Coronary artery (tissue), 2 donors: ENCODE measurements around the gene MYO7B.

Experiments used
- DNase-seq: peaks from one replicate; pipeline ENCODE4 v3.0.0-alpha.2; 2017; ENCODE audit warnings: low spot score
- H3K27ac ChIP-seq, 2 donors: fragments of 200-600 bp; sonication (generic); one replicate each; pipeline ENCODE4 v1.5.1; 2016 to 2019
- H3K4me3 ChIP-seq: fragments of 200-600 bp; sonication (generic); 2 replicates; pipeline ENCODE4 v1.5.1; 2016; ENCODE audit warnings: mild to moderate bottlenecking, moderate library complexity
- TF ChIP-seq, protein P1 (sequence below): fragments of 200-600 bp; sonication (generic); IDR thresholded peaks from one replicate; pipeline ENCODE4 v1.5.1; 2019; ENCODE audit warnings: antibody characterized with exemption

MYO7B gene

DNA sequence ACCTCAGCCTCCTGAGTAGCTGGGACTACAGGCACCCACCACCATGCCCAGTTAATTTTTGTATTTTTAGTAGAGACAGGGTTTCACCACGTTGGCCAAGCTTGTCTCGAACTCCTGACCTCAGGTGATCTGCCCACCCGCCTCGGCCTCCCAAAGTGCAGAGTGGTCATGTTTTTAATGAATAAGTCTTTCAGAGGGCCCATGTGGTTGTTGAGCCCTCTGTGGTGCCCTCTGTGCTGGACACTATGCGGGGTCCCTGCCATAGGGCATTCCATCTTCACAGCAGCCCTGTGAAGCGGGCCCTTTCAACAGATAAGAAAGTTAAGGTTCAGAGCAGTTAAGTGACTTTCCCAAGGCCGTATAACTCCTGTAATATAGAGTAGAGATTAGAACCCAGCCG, 25.9 kb downstream of the MYO7B start:
- no peak overlapping the region for H3K4me3 ChIP-seq
- no peak overlapping the region for H3K27ac ChIP-seq
- TF ChIP-seq, protein P1, sequence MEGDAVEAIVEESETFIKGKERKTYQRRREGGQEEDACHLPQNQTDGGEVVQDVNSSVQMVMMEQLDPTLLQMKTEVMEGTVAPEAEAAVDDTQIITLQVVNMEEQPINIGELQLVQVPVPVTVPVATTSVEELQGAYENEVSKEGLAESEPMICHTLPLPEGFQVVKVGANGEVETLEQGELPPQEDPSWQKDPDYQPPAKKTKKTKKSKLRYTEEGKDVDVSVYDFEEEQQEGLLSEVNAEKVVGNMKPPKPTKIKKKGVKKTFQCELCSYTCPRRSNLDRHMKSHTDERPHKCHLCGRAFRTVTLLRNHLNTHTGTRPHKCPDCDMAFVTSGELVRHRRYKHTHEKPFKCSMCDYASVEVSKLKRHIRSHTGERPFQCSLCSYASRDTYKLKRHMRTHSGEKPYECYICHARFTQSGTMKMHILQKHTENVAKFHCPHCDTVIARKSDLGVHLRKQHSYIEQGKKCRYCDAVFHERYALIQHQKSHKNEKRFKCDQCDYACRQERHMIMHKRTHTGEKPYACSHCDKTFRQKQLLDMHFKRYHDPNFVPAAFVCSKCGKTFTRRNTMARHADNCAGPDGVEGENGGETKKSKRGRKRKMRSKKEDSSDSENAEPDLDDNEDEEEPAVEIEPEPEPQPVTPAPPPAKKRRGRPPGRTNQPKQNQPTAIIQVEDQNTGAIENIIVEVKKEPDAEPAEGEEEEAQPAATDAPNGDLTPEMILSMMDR = no peak
- no peak for DNase-seq

DNA sequence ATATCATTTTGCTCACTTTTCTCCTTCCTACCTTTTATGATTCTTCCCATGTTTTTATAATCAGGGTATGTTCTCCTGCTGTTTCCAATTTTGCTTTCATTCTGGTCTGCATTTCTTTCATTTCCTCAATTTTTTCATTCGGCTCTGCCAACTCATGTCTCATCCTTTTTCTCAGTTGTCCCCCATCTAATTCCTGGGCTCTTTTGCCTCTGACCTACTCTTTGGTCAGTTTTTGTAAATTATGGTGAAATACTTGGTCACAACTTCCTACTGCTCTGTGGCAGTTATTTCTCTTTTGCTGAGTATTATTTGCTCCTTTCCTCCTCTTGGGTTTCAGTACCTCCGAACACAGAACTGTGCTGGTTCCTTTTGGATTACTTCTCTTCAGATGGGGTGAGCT, 27.5 kb downstream of the MYO7B start:
- no peak overlapping the region for H3K4me3 ChIP-seq
- TF ChIP-seq, protein P1 = no peak
- DNase-seq = no peak
- no peak overlapping the region for H3K27ac ChIP-seq

DNA sequence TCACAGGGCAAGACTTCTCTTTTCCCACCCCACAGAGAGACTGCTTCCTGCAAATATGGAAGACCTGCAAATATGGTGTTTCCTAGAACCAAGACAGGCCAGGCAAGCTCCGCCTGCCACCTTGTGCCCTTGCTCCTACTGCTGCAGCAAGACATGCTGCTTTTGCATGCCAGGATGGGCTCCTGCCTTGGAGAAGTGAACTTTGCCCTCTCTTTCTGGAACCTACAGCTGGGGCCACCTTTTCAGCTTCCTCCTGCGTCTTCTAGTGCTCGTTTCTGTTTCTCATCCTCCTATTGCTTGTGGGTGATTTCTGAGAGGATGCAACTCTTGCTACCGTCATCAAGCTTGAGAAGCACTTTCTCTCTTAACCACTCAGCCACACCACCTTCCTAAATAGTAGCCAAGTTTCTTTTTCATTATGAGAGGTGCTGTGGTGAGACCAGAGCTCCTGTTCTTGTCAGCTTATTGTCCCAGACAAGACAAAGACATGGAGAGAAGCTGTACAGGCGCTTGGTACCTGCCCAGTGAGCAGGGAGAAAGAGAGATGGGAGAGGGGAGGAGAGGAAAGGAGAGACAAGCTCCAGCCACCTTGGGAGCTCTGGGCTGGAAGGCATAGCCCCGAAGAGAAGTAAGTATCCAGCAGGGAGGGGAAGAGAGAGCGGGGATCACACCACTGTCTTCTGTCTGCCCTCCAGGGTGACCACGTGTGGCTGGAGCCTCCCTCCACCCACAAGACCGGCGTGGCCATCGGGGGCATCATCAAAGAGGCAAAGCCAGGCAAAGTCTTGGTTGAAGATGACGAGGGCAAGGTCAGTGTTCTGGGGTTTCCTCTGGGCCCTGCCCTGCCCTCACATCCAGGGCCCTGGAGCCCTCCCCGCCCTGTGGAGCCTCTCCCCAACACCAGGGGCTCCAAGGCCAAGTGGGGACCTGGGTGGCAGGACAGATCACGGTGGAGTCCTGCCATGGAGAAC, 28.3 kb downstream of the MYO7B start:
- Histone ChIP-seq H3K4me3 (no peak overlapping the region), H3K27ac (no peak overlapping the region)
- no peak for DNase-seq
- TF ChIP-seq, protein P1 = no peak

DNA sequence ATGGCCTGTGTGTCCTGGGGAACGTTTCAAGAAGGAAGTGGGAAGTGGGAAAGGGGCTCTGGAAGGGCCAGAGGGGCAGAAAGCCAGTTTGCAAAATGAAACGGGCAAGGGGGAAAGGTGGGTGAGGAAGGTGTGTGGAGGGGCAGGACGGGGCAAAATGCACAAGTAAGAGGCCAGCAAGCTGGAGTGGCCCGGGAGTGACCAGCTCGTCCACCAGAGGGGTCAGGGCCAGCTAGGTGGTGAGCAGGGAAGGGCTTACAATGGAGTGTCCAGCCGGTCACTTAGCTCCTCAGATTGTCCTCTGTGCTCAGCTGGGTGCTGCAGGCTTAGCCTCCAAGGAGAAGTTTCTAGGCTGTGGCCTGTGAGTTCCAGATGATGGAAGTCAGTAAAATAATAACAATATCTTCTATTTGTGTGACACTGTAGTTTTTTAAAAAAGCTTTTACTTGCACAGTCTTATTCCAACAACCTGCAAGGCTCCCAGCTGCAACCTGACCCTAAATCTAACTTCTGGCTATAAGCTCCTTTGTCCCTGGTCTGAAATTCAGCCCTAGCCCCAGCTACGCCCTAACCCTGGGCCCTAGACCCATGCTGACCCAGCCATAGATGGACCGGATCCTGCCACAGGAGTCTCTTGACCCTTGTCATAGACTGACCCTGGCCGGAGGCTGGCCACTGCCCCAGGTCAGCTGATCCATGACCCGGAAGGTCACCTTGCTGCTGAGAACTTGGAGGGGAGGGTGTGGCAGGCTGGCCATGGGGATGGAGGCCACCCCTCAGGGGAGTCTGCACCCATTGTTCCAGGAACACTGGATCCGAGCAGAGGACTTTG, 29.2 kb downstream of the MYO7B start:
- H3K4me3 ChIP-seq = no peak overlapping the region
- no peak overlapping the region for H3K27ac ChIP-seq
- TF ChIP-seq, protein P1 = no peak
- DNase-seq = no peak

DNA sequence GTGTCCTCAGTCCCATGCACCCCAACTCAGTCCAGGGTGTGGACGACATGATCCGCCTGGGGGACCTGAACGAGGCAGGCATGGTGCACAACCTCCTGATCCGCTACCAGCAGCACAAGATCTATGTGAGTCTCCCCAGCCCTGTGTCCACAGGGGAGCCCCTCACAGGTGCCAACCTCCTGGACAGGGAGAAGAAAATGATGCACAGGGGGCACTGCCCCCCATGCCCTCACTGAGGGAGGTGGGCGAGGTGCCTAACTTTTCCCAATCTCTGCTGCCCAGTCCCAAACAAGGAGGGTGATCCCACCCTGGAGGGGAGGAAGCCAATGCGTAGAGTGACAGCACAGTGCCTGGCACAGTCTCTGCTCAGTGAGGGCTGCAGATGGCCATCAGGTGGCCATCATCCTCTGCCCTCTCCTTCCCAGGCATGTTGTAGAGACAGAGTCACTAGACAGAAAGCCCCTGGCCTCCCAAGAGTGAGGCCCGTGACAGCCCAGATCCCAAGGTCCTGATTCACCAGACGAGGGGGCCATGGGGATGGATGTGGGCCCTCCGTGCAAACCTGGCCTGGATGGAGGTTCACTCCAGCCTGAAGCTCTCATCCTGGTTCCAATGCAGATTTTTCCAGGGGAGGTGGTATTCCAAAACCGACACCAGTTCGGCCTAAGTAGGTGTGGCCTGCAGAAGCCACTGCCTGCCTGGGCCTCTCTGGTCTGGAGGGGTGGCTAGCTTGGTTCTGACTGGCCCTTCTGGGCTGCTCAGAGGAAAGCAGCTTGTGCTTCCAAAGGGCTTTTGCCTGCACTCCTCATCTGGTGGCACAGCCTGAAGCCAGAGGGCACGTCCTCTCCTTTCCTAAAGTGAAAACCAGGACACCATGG, 30.0 kb downstream of the MYO7B start:
- peak; percentile 29 for DNase-seq
- Histone ChIP-seq H3K27ac (no peak overlapping the region), H3K4me3 (no peak overlapping the region)
- TF ChIP-seq, protein P1 = no peak

DNA sequence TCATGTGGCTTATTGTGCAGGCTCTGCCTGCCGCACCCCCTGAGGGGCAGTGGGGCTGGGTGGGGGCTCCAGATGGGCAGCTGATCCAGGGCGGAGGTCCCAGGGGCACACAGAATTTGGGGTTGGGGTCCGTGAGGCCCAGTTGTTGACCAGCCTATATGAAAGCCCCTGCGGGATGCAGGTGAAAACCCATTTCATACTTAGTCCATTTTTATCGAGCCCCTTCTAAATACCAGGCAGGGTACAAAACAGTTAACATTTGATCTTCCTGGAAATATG, 30.6 kb downstream of the MYO7B start:
- TF ChIP-seq, protein P1 = no peak
- no peak overlapping the region for H3K4me3 ChIP-seq

More for the DNA sequence above, 30.6 kb downstream of the MYO7B start:
- no peak overlapping the region for H3K27ac ChIP-seq
- peak; percentile 49 for DNase-seq
